HG02623 (cell line): ENCODE data around the gene PDX1.

Experiments used
- ATAC-seq: cut with Tn5 transposase; IDR thresholded peaks from one replicate; pipeline ENCODE4 v1.9.1; 2021; ENCODE audit warnings: moderate library complexity; ENCODE audit not compliant: unreplicated experiment

The PDX1 gene

GRCh38 chr13:27919934-27920676 is at the start of gene PDX1:
Gene PDX1 (plus strand): TSS chr13:27920000. CDS start chr13:27920139, 139 bp downstream.
- no peak for ATAC-seq

GRCh38 chr13:27878274-27878673 is 41.5 kb upstream of the PDX1 start:
- ATAC-seq: no peak

GRCh38 chr13:27889471-27889870 is 30.3 kb upstream of the PDX1 start:
- ATAC-seq: no peak

- no peak for ATAC-seq
Measured at GRCh38 chr13:27896726-27897125, 23.1 kb upstream of the PDX1 start.

GRCh38 chr13:27904719-27905118 is 15.1 kb upstream of the PDX1 start:
- no peak for ATAC-seq

GRCh38 chr13:27905650-27906049 is 14.2 kb upstream of the PDX1 start:
- no peak for ATAC-seq

GRCh38 chr13:27907121-27907787 is 12.5 kb upstream of the PDX1 start:
- no peak for ATAC-seq

GRCh38 chr13:27909378-27909777 is 10.4 kb upstream of the PDX1 start:
- no peak for ATAC-seq

GRCh38 chr13:27911521-27911920 is 8.3 kb upstream of the PDX1 start:
- ATAC-seq: no peak

- no peak for ATAC-seq
Measured at GRCh38 chr13:27913160-27913559, 6.6 kb upstream of the PDX1 start.

- no peak for ATAC-seq
Measured at GRCh38 chr13:27915301-27916207, 4.2 kb upstream of the PDX1 start.

- ATAC-seq: no peak
Measured at GRCh38 chr13:27917121-27917947, 2.5 kb upstream of the PDX1 start.

- no peak for ATAC-seq
Measured at GRCh38 chr13:27918041-27918917, 1.5 kb upstream of the PDX1 start.

- no peak for ATAC-seq
Measured at GRCh38 chr13:27918918-27919658, 712 bp upstream of the PDX1 start.

- no peak for ATAC-seq
Measured at GRCh38 chr13:27919659-27919933, 204 bp upstream of the PDX1 start.

- no peak for ATAC-seq
Measured at GRCh38 chr13:27920677-27921420, 1.0 kb downstream of the PDX1 start.

GRCh38 chr13:27921421-27921960 is 1.7 kb downstream of the PDX1 start:
- ATAC-seq: no peak
